ENCODE measurements around the gene USP6NL.

DNA sequence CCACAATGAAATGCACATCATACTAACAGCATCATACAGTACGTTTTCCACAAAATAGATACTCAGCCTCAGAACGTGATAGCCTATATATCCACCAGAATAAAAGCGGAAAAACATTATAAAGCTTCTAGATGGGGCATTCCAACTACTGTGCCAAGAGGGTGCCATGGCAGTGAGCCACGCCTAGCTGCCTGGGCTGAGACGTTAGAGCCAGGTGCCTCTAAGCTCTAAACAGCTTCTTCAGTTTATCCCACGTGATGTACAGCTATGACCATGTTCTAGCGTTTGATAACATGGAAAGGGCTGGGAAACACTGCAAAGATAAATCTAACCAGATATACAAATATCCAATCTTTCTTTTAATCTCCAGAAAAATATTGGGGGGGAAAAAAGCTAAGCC lies 17.8 kb downstream of the USP6NL start:
- no peak for TF ChIP-seq CTCF (IDR thresholded peaks at IDR 0.05 in 2 of 3, conservative IDR thresholded peaks at IDR 0.05 in 1 of 3; ENCODE audit: control insufficient read depth in 2 of 3, extremely low read depth in 1 of 3, insufficient read depth in 1 of 3, low read depth in 3 of 3, low read length in 3 of 3)
- TF ChIP-seq SP1 (IDR thresholded peaks at IDR 0.05; ENCODE audit: low read depth, low read length) = no peak
- no peak for TF ChIP-seq FOXM1 (IDR thresholded peaks at IDR 0.05; ENCODE audit: low read depth, low read length)
- no peak for TF ChIP-seq SIN3A (IDR thresholded peaks at IDR 0.05; ENCODE audit: low read depth, low read length)
- TF ChIP-seq RELB (IDR thresholded peaks at IDR 0.05; ENCODE audit: low read depth) = no peak
- TF ChIP-seq REST (IDR thresholded peaks at IDR 0.05; ENCODE audit: low read depth, low read length) = no peak
- TF ChIP-seq POLR2A (IDR thresholded peaks at IDR 0.05; ENCODE audit: low read depth, low read length) = no peak

Data from GM12878 (cell line).